ENCODE results near the gene SF3B3. TPM values are rescaled to one million over a fixed set of nuclear protein-coding genes. Genes with fewer than 3 reads are reported as not detected.

Gene SF3B3
- total RNA-seq, 4 donors from 2014 or later: 48.5 to 119 (median 94.9) TPM

DNA sequence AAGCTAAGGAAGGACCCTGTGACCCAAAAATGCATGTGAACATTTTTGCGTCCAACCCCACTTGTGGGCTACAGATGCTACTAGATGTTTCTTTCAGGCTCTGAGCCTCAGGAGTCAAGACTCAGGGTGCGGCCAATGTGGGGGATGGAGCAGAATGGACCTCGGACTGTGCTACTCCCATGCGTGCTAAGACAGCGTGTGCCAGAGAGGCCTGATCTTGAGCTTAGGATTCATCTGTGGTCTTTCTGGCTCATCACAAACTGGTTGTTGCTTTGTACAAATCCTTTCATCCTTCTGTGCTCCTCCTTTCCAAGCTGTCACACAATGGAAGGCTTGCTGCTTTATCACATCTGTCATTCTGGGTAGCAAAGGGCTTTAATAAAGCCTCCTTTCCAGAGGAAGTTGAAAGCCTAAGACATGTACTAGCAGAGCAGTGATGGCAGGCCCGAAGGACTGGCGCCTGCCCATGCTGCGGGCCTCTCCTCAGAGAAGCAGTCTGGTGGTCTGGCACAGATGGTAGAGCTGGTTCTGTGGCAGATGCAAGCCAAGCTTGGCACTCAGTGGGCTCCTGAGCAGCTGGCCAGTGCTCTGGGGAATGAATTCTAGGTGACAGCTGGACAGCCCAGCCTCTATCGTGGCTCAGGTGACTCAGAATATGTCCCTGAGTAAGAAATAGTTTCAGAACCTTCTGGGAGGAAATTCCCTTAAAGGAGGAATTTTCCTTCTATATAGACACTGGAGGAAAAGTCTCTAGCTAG lies 28.0 kb upstream of the SF3B3 start:
- DNase-seq: peak in 1 of 3 donors; percentile 51
- TF ChIP-seq POLR2A (IDR thresholded peaks at IDR 0.05): no peak
- H3K27ac ChIP-seq: no peak overlapping the region
- no peaks in the 10 kb centered on the region for H3K4me1 ChIP-seq
- H3K4me3 ChIP-seq: no peak overlapping the region
- no peaks in the 10 kb centered on the region for H3K27me3 ChIP-seq
- no peaks in the 10 kb centered on the region for H3K9me3 ChIP-seq
- peaks cover 0 to 92% (median 0%) of the 10 kb centered on the region in 3 donors for H3K36me3 ChIP-seq

DNA sequence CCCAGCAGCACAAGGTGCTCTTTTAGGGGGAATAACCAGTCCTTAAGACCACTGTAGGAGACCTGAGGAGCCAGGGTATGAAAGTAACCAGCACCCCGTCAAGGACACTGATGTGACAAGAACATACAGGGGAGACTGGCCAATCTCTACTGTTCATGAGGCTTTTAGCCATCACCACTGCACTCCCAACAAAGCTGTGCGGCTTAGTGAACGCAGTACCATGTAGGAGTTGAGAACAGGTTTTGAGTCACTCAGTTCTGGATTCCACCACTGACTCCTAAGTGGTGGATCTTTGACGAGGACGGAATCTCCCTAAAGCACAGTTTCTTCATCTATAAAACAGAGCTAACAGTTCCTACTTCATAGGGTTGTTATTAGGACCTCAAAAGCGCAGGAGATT lies 27.1 kb upstream of the SF3B3 start:
- TF ChIP-seq POLR2A (IDR thresholded peaks at IDR 0.05) (no peak), CTCF (IDR thresholded peaks at IDR 0.05) (no peak)
- Histone ChIP-seq H3K27me3 (no peaks in the 10 kb centered on the region), H3K4me3 (no peak overlapping the region), H3K36me3 (peaks cover 0 to 92% (median 0%) of the 10 kb centered on the region in 3 donors), H3K27ac (no peak overlapping the region), H3K4me1 (no peaks in the 10 kb centered on the region), H3K9me3 (no peaks in the 10 kb centered on the region)
- no peak for DNase-seq

- H3K27ac ChIP-seq: no peak overlapping the region
- no peaks in the 10 kb centered on the region for H3K9me3 ChIP-seq
- H3K36me3 ChIP-seq: peaks cover 0 to 84% (median 0%) of the 10 kb centered on the region in 3 donors
- TF ChIP-seq CTCF (IDR thresholded peaks at IDR 0.05) (peak in 1 of 6 experiments; percentile 18), POLR2A (IDR thresholded peaks at IDR 0.05) (no peak)
- H3K27me3 ChIP-seq: no peaks in the 10 kb centered on the region
- DNase-seq: no peak
- no peak overlapping the region for H3K4me3 ChIP-seq
- no peaks in the 10 kb centered on the region for H3K4me1 ChIP-seq
Measured at GRCh38 chr16:70508752-70509151, 14.9 kb upstream of the SF3B3 start.

DNA sequence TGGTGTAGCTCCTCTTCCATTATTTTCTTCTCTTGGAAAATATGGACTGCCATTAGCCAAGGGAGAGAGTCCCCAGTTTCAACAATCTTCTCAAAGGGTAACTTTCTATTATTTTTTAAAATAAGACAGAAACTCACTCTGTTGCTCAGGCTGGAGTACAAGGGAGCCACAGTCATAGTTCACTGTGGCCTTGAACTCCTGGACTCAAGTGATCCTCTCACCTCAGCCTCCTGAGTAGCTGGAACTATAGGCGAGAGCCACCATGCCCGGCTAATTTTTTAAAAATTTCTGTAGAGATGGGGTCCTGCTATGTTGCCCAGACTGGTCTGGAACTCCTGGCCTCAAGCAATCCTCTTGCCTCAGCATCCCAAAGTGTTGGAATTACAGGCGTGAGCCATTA lies 13.4 kb upstream of the SF3B3 start:
- no peak for TF ChIP-seq POLR2A (IDR thresholded peaks at IDR 0.05)
- TF ChIP-seq CTCF (IDR thresholded peaks at IDR 0.05): no peak
- H3K4me1 ChIP-seq: no peaks in the 10 kb centered on the region
- DNase-seq: no peak
- peaks cover 0 to 92% (median 0%) of the 10 kb centered on the region in 3 donors for H3K36me3 ChIP-seq
- H3K4me3 ChIP-seq: no peak overlapping the region
- no peak overlapping the region for H3K27ac ChIP-seq
- no peaks in the 10 kb centered on the region for H3K27me3 ChIP-seq
- H3K9me3 ChIP-seq: no peaks in the 10 kb centered on the region

- no peaks in the 10 kb centered on the region for H3K4me1 ChIP-seq
- H3K9me3 ChIP-seq: no peaks in the 10 kb centered on the region
- no peaks in the 10 kb centered on the region for H3K27me3 ChIP-seq
- peaks cover 0 to 99% (median 0%) of the 10 kb centered on the region in 3 donors for H3K36me3 ChIP-seq
- no peak overlapping the region for H3K4me3 ChIP-seq
- TF ChIP-seq POLR2A (IDR thresholded peaks at IDR 0.05) (no peak), CTCF (IDR thresholded peaks at IDR 0.05) (no peak)
- DNase-seq: no peak
- H3K27ac ChIP-seq: no peak overlapping the region
Measured at GRCh38 chr16:70511833-70512232, 11.8 kb upstream of the SF3B3 start.

DNA sequence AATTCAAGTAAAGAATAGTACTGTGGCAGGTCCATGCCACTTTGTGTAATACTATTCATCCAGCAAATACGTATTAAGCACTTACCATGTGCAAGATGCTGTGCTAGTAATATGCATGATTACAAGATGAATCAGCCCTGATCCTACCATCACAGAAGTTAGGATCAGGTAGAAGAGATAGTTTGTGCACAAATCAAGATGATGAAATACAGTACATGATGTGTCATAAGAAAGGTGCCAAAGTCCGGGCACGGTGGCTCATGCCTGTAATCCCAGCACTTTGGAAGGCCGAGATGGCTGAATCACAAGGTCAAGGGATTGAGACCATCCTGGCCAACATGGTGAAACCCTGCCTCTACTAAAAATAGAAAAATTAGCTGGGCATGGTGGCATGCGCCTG lies 11.2 kb upstream of the SF3B3 start:
- DNase-seq: peak in 1 of 3 donors; percentile 66
- Histone ChIP-seq H3K4me3 (no peak overlapping the region), H3K27ac (no peak overlapping the region), H3K4me1 (no peaks in the 10 kb centered on the region), H3K9me3 (no peaks in the 10 kb centered on the region), H3K36me3 (peaks cover 0 to 99% (median 0%) of the 10 kb centered on the region in 3 donors), H3K27me3 (no peaks in the 10 kb centered on the region)
- no peak for TF ChIP-seq CTCF (IDR thresholded peaks at IDR 0.05)
- no peak for TF ChIP-seq POLR2A (IDR thresholded peaks at IDR 0.05)
